Thymus (tissue), 11 donors: Measurements from ENCODE around the gene DVL2. TPM values are rescaled to one million over a fixed set of nuclear protein-coding genes. Genes with fewer than 3 reads are reported as not detected.

ENCODE experiments used
- DNase-seq, 9 donors: peaks; one replicate each; pipeline ENCODE4 v3.0.0-alpha.2; 2013; ENCODE audit warnings: low spot score in 9 of 9, low read depth in 6 of 9, missing footprints in 1 of 9
- H3K27ac ChIP-seq, 2 donors: one replicate each; pipeline ENCODE4 v1.5.1; 2013; ENCODE audit warnings: control low read depth in 1 of 2, low read depth in 1 of 2, low read length in 1 of 2, mild to moderate bottlenecking in 1 of 2, moderate library complexity in 1 of 2
- H3K27me3 ChIP-seq, 2 donors: one replicate each; pipeline ENCODE4 v1.5.1; 2013; ENCODE audit warnings: low read length in 1 of 2; ENCODE audit not compliant: control insufficient read depth in 2 of 2, insufficient read depth in 1 of 2
- H3K36me3 ChIP-seq, 2 donors: one replicate each; pipeline ENCODE4 v1.5.1; 2013; ENCODE audit warnings: low read length in 1 of 2, mild to moderate bottlenecking in 1 of 2, moderate library complexity in 1 of 2; ENCODE audit not compliant: control insufficient read depth in 2 of 2, insufficient read depth in 2 of 2
- H3K4me1 ChIP-seq, 2 donors: one replicate each; pipeline ENCODE4 v1.5.1; 2013; ENCODE audit warnings: low read length in 2 of 2; ENCODE audit not compliant: control insufficient read depth in 2 of 2, insufficient read depth in 2 of 2
- H3K4me3 ChIP-seq, 2 donors: one replicate each; pipeline ENCODE4 v1.5.1; 2013; ENCODE audit warnings: low read length in 2 of 2, control low read depth in 1 of 2, mild to moderate bottlenecking in 1 of 2
- H3K9me3 ChIP-seq, 2 donors: one replicate each; pipeline ENCODE4 v1.5.1; 2013; ENCODE audit warnings: low read length in 1 of 2, mild to moderate bottlenecking in 1 of 2; ENCODE audit not compliant: control insufficient read depth in 2 of 2, insufficient read depth in 1 of 2
- WGBS: extraction: QIAGEN DNeasy Blood & Tissue Kit; methylation state at CpG from one replicate; pipeline ENCODE4 v1.1.7; 2013; 5-methylcytosine and 5-hydroxymethylcytosine counted together
- polyA plus RNA-seq: library from polyadenylated mRNA; stranded (reverse); fragments of 200-250 nt; gene quantifications from one replicate; pipeline ENCODE4 v1.2.3, GENCODE V29; 2013
- total RNA-seq: library from RNA; stranded (reverse); fragments of 120-200 nt; gene quantifications from one replicate; pipeline ENCODE4 v1.2.4, GENCODE V29; 2013
- donor health status: healthy.

DVL2 gene
- total and polyA plus RNA-seq, 2 donors = 21.8 to 26.6 TPM

GRCh38 chr17:7236808-7237207 lies 2.5 kb upstream of the DVL2 start:
- no peaks in the 10 kb centered on the region for H3K9me3 ChIP-seq
- H3K4me1 ChIP-seq = peaks cover 41 to 61% of the 10 kb centered on the region in 2 donors
- H3K27ac ChIP-seq = peak overlapping the region; percentile 91 to 97
- H3K36me3 ChIP-seq = peaks cover 28 to 42% of the 10 kb centered on the region in 2 donors
- no peak overlapping the region for H3K4me3 ChIP-seq
- WGBS = 97% methylated on average over 6 of the region's 6 CpGs
- H3K27me3 ChIP-seq = no peaks in the 10 kb centered on the region
- no peak for DNase-seq

DNA sequence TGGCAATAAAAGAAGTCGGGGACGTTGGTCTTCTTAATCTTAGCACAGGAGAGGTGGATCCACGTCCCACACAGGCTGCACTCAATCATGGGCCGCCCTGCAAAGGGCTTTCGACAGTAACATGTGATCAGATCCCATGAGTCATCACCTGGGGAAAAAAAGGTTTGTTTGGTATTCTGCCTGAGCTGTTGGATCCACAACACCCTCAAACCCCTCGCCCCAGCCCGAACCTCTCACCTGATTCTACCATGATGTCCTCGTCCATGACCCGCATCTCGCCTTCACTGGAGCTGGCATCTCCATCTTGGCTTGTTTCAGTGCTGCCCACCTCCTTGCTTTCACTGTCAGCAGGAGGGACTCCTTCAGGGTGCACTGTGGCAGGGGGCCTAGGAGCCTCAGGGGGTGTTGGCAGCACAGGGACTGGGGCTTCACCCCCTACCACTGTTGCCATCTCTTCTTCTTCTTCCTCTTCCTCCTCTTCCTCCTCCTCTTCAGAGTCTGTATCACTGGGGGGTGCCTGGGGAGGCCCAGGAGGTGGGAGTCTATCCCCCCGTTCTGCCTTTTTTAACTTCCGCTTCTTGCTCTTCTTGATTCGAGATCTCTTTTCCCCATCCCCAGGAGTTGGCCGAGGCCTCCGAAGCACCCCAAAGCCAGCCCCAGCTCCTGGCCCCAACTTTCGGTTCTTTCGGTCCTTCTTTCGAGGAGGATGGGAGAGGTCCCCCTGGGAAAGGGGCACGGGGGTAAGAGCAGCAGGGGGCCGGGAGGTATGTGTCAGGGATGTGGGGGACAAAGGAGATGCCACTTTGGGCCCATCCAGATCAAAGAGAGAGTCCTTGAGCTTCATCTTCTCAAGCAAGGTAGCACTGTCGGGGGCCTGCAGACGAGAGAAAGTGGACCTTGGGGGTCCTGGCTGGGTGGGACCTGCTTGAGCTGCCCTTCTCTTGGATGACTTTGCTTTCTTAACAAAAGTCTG lies 1.7 kb upstream of the DVL2 start:
- Histone ChIP-seq H3K36me3 (peaks cover 27 to 38% of the 10 kb centered on the region in 2 donors), H3K4me1 (peaks cover 36 to 52% of the 10 kb centered on the region in 2 donors), H3K4me3 (no peak overlapping the region), H3K27ac (peak overlapping the region in 1 of 2 donors; percentile 8), H3K9me3 (no peaks in the 10 kb centered on the region), H3K27me3 (no peaks in the 10 kb centered on the region)
- 97% methylated on average over 22 of the region's 22 CpGs for WGBS
- DNase-seq = no peak

- DNase-seq = no peak
- H3K27me3 ChIP-seq = no peaks in the 10 kb centered on the region
- peak overlapping the region; percentile 72 to 91 for H3K27ac ChIP-seq
- peaks cover 29 to 42% of the 10 kb centered on the region in 2 donors for H3K4me1 ChIP-seq
- H3K36me3 ChIP-seq = peaks cover 38 to 51% of the 10 kb centered on the region in 2 donors
- WGBS = 5% methylated on average over 9 of the region's 9 CpGs
- H3K4me3 ChIP-seq = peak overlapping the region; percentile 87 to 91
- H3K9me3 ChIP-seq = no peaks in the 10 kb centered on the region
These were observed 625 bp downstream of the DVL2 start for GRCh38 chr17:7233701-7234082.

GRCh38 chr17:7232114-7232513 lies 2.2 kb downstream of the DVL2 start:
- Histone ChIP-seq H3K4me3 (no peak overlapping the region), H3K9me3 (no peaks in the 10 kb centered on the region), H3K27me3 (no peaks in the 10 kb centered on the region), H3K36me3 (peaks cover 53 to 61% of the 10 kb centered on the region in 2 donors), H3K4me1 (peaks cover 25 to 36% of the 10 kb centered on the region in 2 donors), H3K27ac (no peak overlapping the region)
- WGBS = 94% methylated on average over 5 of the region's 5 CpGs
- DNase-seq = no peak

DNA sequence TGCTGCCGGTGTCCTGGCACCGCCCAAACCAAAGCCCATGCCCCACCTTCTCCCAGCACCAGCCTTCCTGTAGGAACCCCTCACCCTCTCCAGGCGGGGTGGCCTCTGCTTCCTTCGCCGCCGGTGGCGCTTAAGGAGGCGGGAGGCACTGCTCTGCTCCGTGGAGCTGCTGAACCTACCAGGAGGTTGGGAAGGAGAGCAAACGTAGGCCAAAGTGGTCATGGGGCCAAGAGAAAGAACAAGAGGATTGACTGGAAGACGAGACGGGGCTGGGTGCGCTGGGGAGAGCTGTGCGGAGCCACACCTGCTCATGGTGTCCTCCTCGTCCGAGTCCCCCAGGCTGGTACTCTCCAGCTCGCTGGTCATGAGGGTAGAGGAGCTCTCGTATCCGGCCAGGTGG lies 4.8 kb downstream of the DVL2 start:
- DNase-seq = no peak
- peaks cover 61 to 63% of the 10 kb centered on the region in 2 donors for H3K36me3 ChIP-seq
- no peak overlapping the region for H3K4me3 ChIP-seq
- peaks cover 16% of the 10 kb centered on the region in 2 donors for H3K4me1 ChIP-seq
- 97% methylated on average over 19 of the region's 19 CpGs for WGBS
- no peaks in the 10 kb centered on the region for H3K9me3 ChIP-seq
- no peaks in the 10 kb centered on the region for H3K27me3 ChIP-seq
- no peak overlapping the region for H3K27ac ChIP-seq

DNA sequence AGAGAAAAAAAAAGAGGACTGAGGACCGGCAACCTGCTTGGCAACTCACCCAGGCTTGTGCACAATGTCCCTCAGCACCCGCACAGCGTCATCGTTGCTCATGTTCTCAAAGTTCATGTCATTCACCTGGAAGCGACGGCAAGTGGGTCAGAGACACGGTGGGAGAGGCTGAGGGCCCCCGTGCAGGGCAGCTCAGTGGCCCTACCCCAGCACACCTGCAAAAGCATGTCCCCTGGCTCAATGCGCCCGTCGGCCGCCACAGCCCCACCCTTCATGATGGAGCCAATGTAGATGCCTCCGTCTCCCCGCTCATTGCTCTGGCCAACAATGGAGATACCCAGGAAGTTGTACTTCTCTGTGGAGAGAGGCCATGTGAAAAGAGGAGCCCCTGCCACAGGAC lies 5.4 kb downstream of the DVL2 start:
- DNase-seq = no peak
- H3K4me3 ChIP-seq = no peak overlapping the region
- H3K27me3 ChIP-seq = no peaks in the 10 kb centered on the region
- H3K9me3 ChIP-seq = no peaks in the 10 kb centered on the region
- H3K27ac ChIP-seq = no peak overlapping the region
- H3K36me3 ChIP-seq = peaks cover 67 to 68% of the 10 kb centered on the region in 2 donors
- H3K4me1 ChIP-seq = peaks cover 15 to 16% of the 10 kb centered on the region in 2 donors
- over 99% methylated on average over 14 of the region's 14 CpGs for WGBS

GRCh38 chr17:7226721-7227710 lies 7.3 kb downstream of the DVL2 start:
- DNase-seq = no peak
- H3K4me1 ChIP-seq = peaks cover 1 to 3% of the 10 kb centered on the region in 2 donors
- H3K4me3 ChIP-seq = no peak overlapping the region
- WGBS = 98% methylated on average over 31 of the region's 31 CpGs
- H3K27ac ChIP-seq = peak overlapping the region in 1 of 2 donors; percentile 25
- H3K36me3 ChIP-seq = peaks cover 86 to 87% of the 10 kb centered on the region in 2 donors
- H3K9me3 ChIP-seq = no peaks in the 10 kb centered on the region
- H3K27me3 ChIP-seq = no peaks in the 10 kb centered on the region

DNA sequence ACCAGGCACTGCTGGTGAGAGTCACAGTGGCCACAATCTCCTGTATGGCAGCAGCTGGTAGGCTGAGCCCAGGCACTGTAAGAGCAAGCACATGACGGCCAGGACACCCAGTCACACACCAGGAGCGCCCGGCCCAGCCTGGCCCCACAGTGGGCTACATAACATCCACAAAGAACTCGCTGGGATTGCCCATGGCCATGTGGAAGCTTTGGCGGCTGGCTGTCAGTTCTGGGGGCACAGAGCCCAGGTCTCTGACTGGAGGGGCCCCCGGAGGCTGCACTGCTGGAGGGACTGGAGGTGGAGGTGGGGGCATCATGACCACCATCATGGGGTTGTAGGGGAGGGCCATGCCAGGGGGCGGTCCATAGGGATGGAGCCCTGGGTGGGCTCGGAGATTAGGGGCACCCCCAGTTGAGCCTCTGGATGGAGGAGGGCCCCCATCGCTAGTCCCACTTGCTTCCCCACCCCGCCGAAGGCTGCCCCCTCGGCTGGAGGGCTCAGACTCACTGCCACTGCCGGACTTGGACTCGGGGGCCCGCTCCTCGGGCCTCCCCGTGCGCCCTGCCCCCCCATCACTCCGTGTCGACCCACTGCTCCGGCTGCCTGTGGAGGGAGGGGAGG lies 8.5 kb downstream of the DVL2 start:
- no peak for DNase-seq
- Histone ChIP-seq H3K4me3 (no peak overlapping the region), H3K36me3 (peaks cover 89 to 91% of the 10 kb centered on the region in 2 donors), H3K27ac (no peak overlapping the region), H3K27me3 (no peaks in the 10 kb centered on the region), H3K9me3 (no peaks in the 10 kb centered on the region), H3K4me1 (peaks cover 2 to 9% of the 10 kb centered on the region in 2 donors)
- WGBS = 94% methylated on average over 21 of the region's 21 CpGs
